IMR-90 (cell line): ENCODE data around the gene GRM5. TPM values are rescaled to one million over a fixed set of nuclear protein-coding genes. Genes with fewer than 3 reads are reported as not detected.

ENCODE experiments used
- ATAC-seq: fragments of 200-7000 bp; cut with Tn5 transposase; 2 replicates; pipeline ENCODE4 v1.9.1; 2020; ENCODE audit warnings: low read depth, mild to moderate bottlenecking, moderate library complexity
- BruUV-seq: library from RNA; stranded (reverse); fragments of 400-500 nt; replicated peaks from 2 replicates; lab custom pipeline; 2021; lab: Mats Ljungman, UMichigan
- CTCF ChIA-PET: fragments of 300-600 bp; formaldehyde crosslinking; extraction: SDS; loops from one replicate; lab custom pipeline; 2021; ENCODE audit warnings: antibody characterized with exemption; lab: Yijun Ruan, JAX
- POLR2A ChIA-PET: fragments of 300-600 bp; sonication (Branson Sonifier 250); formaldehyde crosslinking; loops from one replicate; lab custom pipeline; 2022; ENCODE audit warnings: antibody characterized with exemption; ENCODE audit not compliant: unreplicated experiment; lab: Charles Lee
- DNase-seq: peaks from one replicate; pipeline ENCODE4 v3.0.0; 2013
- H2AFZ ChIP-seq: replicated peaks from 2 replicates; pipeline ENCODE3; 2013; ENCODE audit warnings: low read length, mild to moderate bottlenecking; ENCODE audit not compliant: poor library complexity
- H2AK5ac ChIP-seq: 2 replicates; pipeline ENCODE4 v1.6.1; 2013; ENCODE audit warnings: low read depth, low read length, inconsistent platforms
- H2AK9ac ChIP-seq: replicated peaks from 2 replicates; pipeline ENCODE3; 2013; ENCODE audit warnings: mild to moderate bottlenecking, low read depth, low read length, moderate library complexity; ENCODE audit not compliant: poor library complexity
- H2BK120ac ChIP-seq: 2 replicates; pipeline ENCODE4 v1.6.1; 2013; ENCODE audit warnings: low read depth, low read length, inconsistent platforms
- H2BK15ac ChIP-seq: 3 replicates; pipeline ENCODE4 v1.6.1; 2013; ENCODE audit warnings: low read depth, low read length, inconsistent platforms
- H2BK20ac ChIP-seq: 2 replicates; pipeline ENCODE4 v1.6.1; 2013; ENCODE audit warnings: low read depth, mild to moderate bottlenecking, inconsistent platforms, low read length, moderate library complexity
- H2BK5ac ChIP-seq: 2 replicates; pipeline ENCODE4 v1.6.1; 2013; ENCODE audit warnings: mild to moderate bottlenecking, low read depth, low read length, inconsistent platforms; ENCODE audit not compliant: poor library complexity, severe bottlenecking
- H3K14ac ChIP-seq: replicated peaks from 2 replicates; pipeline ENCODE4 v1.6.1; 2013; ENCODE audit warnings: low read depth, low read length, inconsistent platforms
- H3K18ac ChIP-seq: 2 replicates; pipeline ENCODE4 v1.6.1; 2013; ENCODE audit warnings: low read depth, low read length, control low read depth
- H3K23ac ChIP-seq: 2 replicates; pipeline ENCODE4 v1.6.1; 2013; ENCODE audit warnings: low read depth, low read length, inconsistent platforms
- H3K27ac ChIP-seq: 2 replicates; pipeline ENCODE4 v1.5.1; 2013; ENCODE audit warnings: mild to moderate bottlenecking, control low read depth, low read length; ENCODE audit not compliant: insufficient read depth
- H3K27me3 ChIP-seq: 2 replicates; pipeline ENCODE4 v1.6.1; 2013; ENCODE audit warnings: low read length; ENCODE audit not compliant: control insufficient read depth, insufficient read depth
- H3K36me3 ChIP-seq: 2 replicates; pipeline ENCODE4 v1.6.1; 2013; ENCODE audit warnings: low read length, mixed read lengths; ENCODE audit not compliant: control insufficient read depth, insufficient read depth
- H3K4ac ChIP-seq: 2 replicates; pipeline ENCODE4 v1.6.1; 2013; ENCODE audit warnings: low read depth, low read length, inconsistent platforms
- H3K4me1 ChIP-seq: 2 replicates; pipeline ENCODE4 v1.6.1; 2013; ENCODE audit warnings: low read length, mixed read lengths; ENCODE audit not compliant: control insufficient read depth, insufficient read depth
- H3K4me2 ChIP-seq: 2 replicates; pipeline ENCODE4 v1.6.1; 2013; ENCODE audit warnings: low read depth, mild to moderate bottlenecking, control low read depth, low read length, moderate library complexity
- H3K4me3 ChIP-seq: 2 replicates; pipeline ENCODE4 v1.5.1; 2013; ENCODE audit warnings: low read depth, mild to moderate bottlenecking, control low read depth, low read length, moderate library complexity; ENCODE audit not compliant: insufficient read depth
- H3K56ac ChIP-seq: 2 replicates; pipeline ENCODE4 v1.6.1; 2013; ENCODE audit warnings: low read length, inconsistent platforms; ENCODE audit not compliant: insufficient read depth; ENCODE audit errors: extremely low read depth
- H3K79me1 ChIP-seq, 2 experiments: 2 replicates each; pipeline ENCODE4 v1.6.1; 2013; ENCODE audit warnings: low read length in 2 of 2, inconsistent platforms in 1 of 2, low read depth in 1 of 2
- H3K9ac ChIP-seq: 2 replicates; pipeline ENCODE4 v1.6.1; 2013; ENCODE audit warnings: low read depth, low read length, control low read depth
- H3K9me1 ChIP-seq: 2 replicates; pipeline ENCODE4 v1.6.1; 2013; ENCODE audit warnings: low read length, inconsistent platforms; ENCODE audit not compliant: insufficient read depth
- H3K9me3 ChIP-seq: 2 replicates; pipeline ENCODE4 v1.6.1; 2013; ENCODE audit warnings: low read length; ENCODE audit not compliant: control insufficient read depth, insufficient read depth
- H4K20me1 ChIP-seq: 2 replicates; pipeline ENCODE4 v1.6.1; 2013; ENCODE audit warnings: low read length, inconsistent platforms; ENCODE audit not compliant: insufficient read depth
- H4K5ac ChIP-seq: 2 replicates; pipeline ENCODE4 v1.6.1; 2013; ENCODE audit warnings: mild to moderate bottlenecking, low read depth, low read length, control low read depth
- H4K8ac ChIP-seq, 2 experiments: 2 replicates each; pipeline ENCODE4 v1.6.1; 2013; ENCODE audit warnings: low read depth in 2 of 2, low read length in 2 of 2, control low read depth in 1 of 2, inconsistent platforms in 1 of 2
- H4K91ac ChIP-seq: 2 replicates; pipeline ENCODE4 v1.6.1; 2013; ENCODE audit warnings: low read depth, low read length, inconsistent platforms; ENCODE audit not compliant: insufficient read depth
- BHLHE40 ChIP-seq: fragments of 150-350 bp; IDR thresholded peaks from 2 replicates; pipeline ENCODE4 v1.6.1; 2016; ENCODE audit warnings: mild to moderate bottlenecking, low read depth, low read length
- MAFK ChIP-seq: IDR thresholded peaks from 2 replicates; pipeline ENCODE4 v1.6.1; 2012; ENCODE audit warnings: low read depth, low read length, improper control_type of control experiment
- MAZ ChIP-seq: IDR thresholded peaks from 2 replicates; pipeline ENCODE4 v1.6.1; 2012; ENCODE audit warnings: low read depth, mild to moderate bottlenecking, low read length, improper control_type of control experiment, moderate library complexity, borderline replicate concordance
- MXI1 ChIP-seq: IDR thresholded peaks from 2 replicates; pipeline ENCODE4 v1.6.1; 2012; ENCODE audit warnings: low read depth, mild to moderate bottlenecking, low read length, moderate library complexity, borderline replicate concordance
- RAD21 ChIP-seq: IDR thresholded peaks from 2 replicates; pipeline ENCODE4 v1.6.1; 2012; ENCODE audit warnings: low read length, improper control_type of control experiment
- WGBS, 2 experiments: methylation state at CpG; one replicate each; pipeline versions ENCODE4 v1.1.5 to v1.1.7; 2013; ENCODE audit warnings: missing lambda C conversion rate in 2 of 2; ENCODE audit not compliant: insufficient read length in 1 of 2; ENCODE audit errors: extremely low coverage in 2 of 2; 5-methylcytosine and 5-hydroxymethylcytosine counted together
- dilution Hi-C: fragments of 300-500 bp; cut with HindIII; formaldehyde crosslinking; loops from one replicate; pipeline ENCODE4 v1.14.3; 2018; ENCODE audit warnings: low sequenced_read_pairs; ENCODE audit not compliant: unreplicated experiment
- in situ Hi-C: fragments of 300-500 bp; cut with MboI; formaldehyde crosslinking; loops from 3 replicates; pipeline ENCODE4 v1.14.3; 2019; ENCODE audit warnings: low sequenced_read_pairs, inconsistent platforms, mixed read lengths
- intact Hi-C: fragments of 100-400 bp; cut with micrococcal nuclease; formaldehyde crosslinking; loops from 2 replicates; pipeline ENCODE4 v1.10.0; 2022
- polyA plus RNA-seq, 3 experiments: library from polyadenylated mRNA; depleted of rRNA; stranded (reverse); fragments of >200 nt; gene quantifications; 2 replicates each; pipeline ENCODE4 v1.2.3, GENCODE V29; 2012; ENCODE audit warnings: low replicate concordance in 1 of 3
- total RNA-seq: library from RNA; depleted of rRNA; stranded (reverse); fragments of >200 nt; gene quantifications from 2 replicates; pipeline ENCODE4 v1.2.3, GENCODE V29; 2012
- TF ChIP-seq, protein P1 (sequence below): conservative IDR thresholded peaks from 2 replicates; pipeline ENCODE4 v1.5.1; 2012; ENCODE audit warnings: mild to moderate bottlenecking, low read depth, low read length, improper control_type of control experiment
- TF ChIP-seq, protein P2 (sequence below): fragments of 150-350 bp; IDR thresholded peaks from 2 replicates; pipeline ENCODE4 v1.6.1; 2016; ENCODE audit warnings: low read depth, mild to moderate bottlenecking, low read length, moderate library complexity, borderline replicate concordance

Gene GRM5
- total and polyA plus RNA-seq, 2 of the 4 experiments (the other 2 are of a cell fraction) = under 0.01 TPM

DNA sequence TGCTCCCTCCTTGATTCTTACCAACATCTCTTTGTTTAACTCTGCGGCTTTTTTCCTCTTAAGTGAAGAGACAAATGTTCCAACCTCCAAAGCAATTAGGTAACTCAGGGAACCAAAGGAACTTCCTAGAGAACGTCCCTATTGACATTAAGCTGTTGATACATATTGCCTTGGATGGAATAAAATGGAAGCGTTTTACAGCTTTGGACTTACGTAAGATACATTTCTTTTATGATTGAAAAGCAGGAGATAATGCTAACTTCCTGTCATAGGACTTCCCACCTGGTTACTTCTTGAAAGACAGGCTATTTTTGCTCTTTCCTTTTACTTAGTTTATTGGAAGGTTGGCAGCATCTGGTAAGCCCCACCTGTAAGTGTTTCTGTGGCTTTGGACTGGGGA is 482.5 kb downstream of the GRM5 start:
- Histone ChIP-seq H2AFZ (no peak overlapping the region), H2AK9ac (no peak overlapping the region), H2AK5ac (no peak overlapping the region), H4K91ac (no peak overlapping the region), H3K4me3 (no peak overlapping the region), H3K27me3 (no peaks in the 10 kb centered on the region), H3K79me1 (no peaks in the 10 kb centered on the region), H3K36me3 (no peaks in the 10 kb centered on the region), H4K8ac (no peak overlapping the region), H3K4me1 (no peaks in the 10 kb centered on the region), H3K9me3 (no peaks in the 10 kb centered on the region), H3K14ac (no peak overlapping the region), H3K23ac (no peak overlapping the region), H4K5ac (no peak overlapping the region), H2BK20ac (no peak overlapping the region), H3K27ac (no peak overlapping the region), H3K4ac (no peak overlapping the region), H2BK120ac (no peak overlapping the region), H2BK15ac (no peak overlapping the region), H3K56ac (no peak overlapping the region), H2BK5ac (no peak overlapping the region), H3K4me2 (no peak overlapping the region), H4K20me1 (no peaks in the 10 kb centered on the region), H3K9ac (no peak overlapping the region), H3K18ac (no peak overlapping the region), H3K9me1 (no peaks in the 10 kb centered on the region)
- BruUV-seq = no TSS peak
- dilution Hi-C loops (no loop called here), intact Hi-C loops (no loop called here), in situ Hi-C loops (no loop called here)
- CTCF ChIA-PET = no interaction called here
- DNase-seq = no peak
- ATAC-seq = no peak
- TF ChIP-seq BHLHE40 = no peak
- TF ChIP-seq, protein P1, sequence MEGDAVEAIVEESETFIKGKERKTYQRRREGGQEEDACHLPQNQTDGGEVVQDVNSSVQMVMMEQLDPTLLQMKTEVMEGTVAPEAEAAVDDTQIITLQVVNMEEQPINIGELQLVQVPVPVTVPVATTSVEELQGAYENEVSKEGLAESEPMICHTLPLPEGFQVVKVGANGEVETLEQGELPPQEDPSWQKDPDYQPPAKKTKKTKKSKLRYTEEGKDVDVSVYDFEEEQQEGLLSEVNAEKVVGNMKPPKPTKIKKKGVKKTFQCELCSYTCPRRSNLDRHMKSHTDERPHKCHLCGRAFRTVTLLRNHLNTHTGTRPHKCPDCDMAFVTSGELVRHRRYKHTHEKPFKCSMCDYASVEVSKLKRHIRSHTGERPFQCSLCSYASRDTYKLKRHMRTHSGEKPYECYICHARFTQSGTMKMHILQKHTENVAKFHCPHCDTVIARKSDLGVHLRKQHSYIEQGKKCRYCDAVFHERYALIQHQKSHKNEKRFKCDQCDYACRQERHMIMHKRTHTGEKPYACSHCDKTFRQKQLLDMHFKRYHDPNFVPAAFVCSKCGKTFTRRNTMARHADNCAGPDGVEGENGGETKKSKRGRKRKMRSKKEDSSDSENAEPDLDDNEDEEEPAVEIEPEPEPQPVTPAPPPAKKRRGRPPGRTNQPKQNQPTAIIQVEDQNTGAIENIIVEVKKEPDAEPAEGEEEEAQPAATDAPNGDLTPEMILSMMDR = no peak
- TF ChIP-seq MAFK = no peak
- no peak for TF ChIP-seq MXI1
- TF ChIP-seq, protein P2, sequence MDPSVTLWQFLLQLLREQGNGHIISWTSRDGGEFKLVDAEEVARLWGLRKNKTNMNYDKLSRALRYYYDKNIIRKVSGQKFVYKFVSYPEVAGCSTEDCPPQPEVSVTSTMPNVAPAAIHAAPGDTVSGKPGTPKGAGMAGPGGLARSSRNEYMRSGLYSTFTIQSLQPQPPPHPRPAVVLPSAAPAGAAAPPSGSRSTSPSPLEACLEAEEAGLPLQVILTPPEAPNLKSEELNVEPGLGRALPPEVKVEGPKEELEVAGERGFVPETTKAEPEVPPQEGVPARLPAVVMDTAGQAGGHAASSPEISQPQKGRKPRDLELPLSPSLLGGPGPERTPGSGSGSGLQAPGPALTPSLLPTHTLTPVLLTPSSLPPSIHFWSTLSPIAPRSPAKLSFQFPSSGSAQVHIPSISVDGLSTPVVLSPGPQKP = no peak
- no peak for TF ChIP-seq MAZ
- TF ChIP-seq RAD21 = no peak
- POLR2A ChIA-PET = no interaction called here
- no CpG with 5 or more reads among the region's 4 CpGs for WGBS, 2 experiments
